Memory B cell (primary cell): ENCODE data around the gene USPL1.
A peak's percentile ranks its signal among the peaks of the same experiment; 100 is the strongest.

ENCODE experiments used
- ATAC-seq: fragments of 150-1000 bp; cut with Tn5 transposase; 2 replicates; pipeline ENCODE4 v1.10.0; 2021; ENCODE audit warnings: low read depth, mild to moderate bottlenecking, moderate library complexity
- DNase-seq, 2 donors: peaks; one replicate each; pipeline ENCODE4 v3.0.0; 2022; ENCODE audit warnings: low spot score in 2 of 2
- H3K27ac Mint-ChIP-seq: one replicate; pipeline ENCODE4 v1.8.0; 2022; ENCODE audit warnings: mild to moderate bottlenecking, moderate library complexity, mixed read lengths
- H3K27me3 Mint-ChIP-seq: one replicate; pipeline ENCODE4 v1.8.0; 2022; ENCODE audit warnings: mixed read lengths
- H3K36me3 Mint-ChIP-seq: one replicate; pipeline ENCODE4 v1.8.0; 2022; ENCODE audit warnings: mild to moderate bottlenecking, mixed read lengths
- H3K4me1 Mint-ChIP-seq: one replicate; pipeline ENCODE4 v1.8.0; 2022; ENCODE audit warnings: mixed read lengths
- H3K4me3 Mint-ChIP-seq: one replicate; pipeline ENCODE4 v1.8.0; 2022; ENCODE audit warnings: mild to moderate bottlenecking, moderate library complexity, mixed read lengths
- H3K9me3 Mint-ChIP-seq: one replicate; pipeline ENCODE4 v1.8.0; 2022; ENCODE audit warnings: mixed read lengths

Gene USPL1

DNA sequence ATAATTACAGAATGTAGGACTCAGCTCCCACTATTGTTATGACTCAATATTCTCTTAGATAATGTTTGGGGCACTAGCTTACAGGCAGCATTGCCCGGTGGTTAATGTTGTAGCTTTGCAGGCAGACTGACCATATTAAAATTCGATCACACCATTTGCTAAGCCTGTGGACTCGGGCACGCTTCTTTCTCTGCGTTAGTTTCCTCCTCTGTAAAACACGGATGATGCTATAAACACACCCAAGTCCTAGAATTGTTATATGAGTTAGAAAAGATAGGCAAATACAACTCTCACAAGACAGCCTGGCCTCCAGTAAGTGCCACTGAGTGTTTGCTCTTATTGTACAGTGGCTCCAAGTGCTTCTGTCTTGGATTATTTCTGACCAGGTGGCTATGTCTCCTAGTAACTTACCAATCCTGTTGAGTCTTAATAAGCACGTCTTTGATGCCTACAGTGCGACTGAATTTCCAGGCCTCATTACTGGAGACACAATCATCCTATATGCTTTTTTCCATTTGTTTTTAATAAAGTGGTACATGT is 67.7 kb downstream of the USPL1 start:
- Mint-ChIP-seq H3K27me3 (no peaks in the 10 kb centered on the region), H3K36me3 (no peaks in the 10 kb centered on the region), H3K27ac (no peak overlapping the region), H3K9me3 (peaks cover 2% of the 10 kb centered on the region), H3K4me1 (peaks cover 12% of the 10 kb centered on the region), H3K4me3 (no peak overlapping the region)
- DNase-seq, result no peak
- ATAC-seq, result no peak

DNA sequence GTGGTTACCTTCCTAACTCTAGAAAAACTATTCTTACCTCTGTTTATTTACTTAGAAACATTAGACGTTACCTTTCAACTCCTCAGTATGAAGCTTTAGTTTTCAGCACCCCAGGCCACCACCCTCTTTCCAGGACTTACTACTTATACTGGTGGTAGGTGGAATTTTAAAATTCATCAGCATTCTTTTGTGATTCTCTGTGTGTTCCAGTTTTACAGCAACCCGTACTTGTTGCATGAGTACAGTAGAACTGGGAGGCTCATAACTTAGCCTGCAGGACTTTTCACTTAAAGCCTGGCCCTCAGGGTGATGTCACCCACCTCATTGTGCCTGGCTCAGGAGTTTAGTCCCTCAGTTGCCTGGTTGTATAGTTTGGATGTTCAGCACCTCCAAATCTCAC is 68.3 kb downstream of the USPL1 start:
- peaks cover 2% of the 10 kb centered on the region for H3K9me3 Mint-ChIP-seq
- ATAC-seq (no peak), DNase-seq (no peak)
- H3K27ac Mint-ChIP-seq, result no peak overlapping the region
- H3K27me3 Mint-ChIP-seq, result no peaks in the 10 kb centered on the region
- peaks cover 17% of the 10 kb centered on the region for H3K4me1 Mint-ChIP-seq
- no peak overlapping the region for H3K4me3 Mint-ChIP-seq
- H3K36me3 Mint-ChIP-seq, result no peaks in the 10 kb centered on the region

- Mint-ChIP-seq H3K27ac (no peak overlapping the region), H3K27me3 (no peaks in the 10 kb centered on the region), H3K4me3 (no peak overlapping the region), H3K4me1 (peaks cover 19% of the 10 kb centered on the region), H3K36me3 (no peaks in the 10 kb centered on the region), H3K9me3 (peaks cover 2% of the 10 kb centered on the region)
- DNase-seq, result no peak
- ATAC-seq, result no peak
Measured at GRCh38 chr13:30687601-30688000, 69.9 kb downstream of the USPL1 start.

- H3K4me3 Mint-ChIP-seq, result peak overlapping the region; percentile 81
- H3K9me3 Mint-ChIP-seq, result peaks cover 2% of the 10 kb centered on the region
- no peaks in the 10 kb centered on the region for H3K36me3 Mint-ChIP-seq
- peaks cover 19% of the 10 kb centered on the region for H3K4me1 Mint-ChIP-seq
- ATAC-seq (no peak), DNase-seq (no peak)
- H3K27me3 Mint-ChIP-seq, result no peaks in the 10 kb centered on the region
- H3K27ac Mint-ChIP-seq, result no peak overlapping the region
Measured at GRCh38 chr13:30689752-30690151, 72.0 kb downstream of the USPL1 start.

DNA sequence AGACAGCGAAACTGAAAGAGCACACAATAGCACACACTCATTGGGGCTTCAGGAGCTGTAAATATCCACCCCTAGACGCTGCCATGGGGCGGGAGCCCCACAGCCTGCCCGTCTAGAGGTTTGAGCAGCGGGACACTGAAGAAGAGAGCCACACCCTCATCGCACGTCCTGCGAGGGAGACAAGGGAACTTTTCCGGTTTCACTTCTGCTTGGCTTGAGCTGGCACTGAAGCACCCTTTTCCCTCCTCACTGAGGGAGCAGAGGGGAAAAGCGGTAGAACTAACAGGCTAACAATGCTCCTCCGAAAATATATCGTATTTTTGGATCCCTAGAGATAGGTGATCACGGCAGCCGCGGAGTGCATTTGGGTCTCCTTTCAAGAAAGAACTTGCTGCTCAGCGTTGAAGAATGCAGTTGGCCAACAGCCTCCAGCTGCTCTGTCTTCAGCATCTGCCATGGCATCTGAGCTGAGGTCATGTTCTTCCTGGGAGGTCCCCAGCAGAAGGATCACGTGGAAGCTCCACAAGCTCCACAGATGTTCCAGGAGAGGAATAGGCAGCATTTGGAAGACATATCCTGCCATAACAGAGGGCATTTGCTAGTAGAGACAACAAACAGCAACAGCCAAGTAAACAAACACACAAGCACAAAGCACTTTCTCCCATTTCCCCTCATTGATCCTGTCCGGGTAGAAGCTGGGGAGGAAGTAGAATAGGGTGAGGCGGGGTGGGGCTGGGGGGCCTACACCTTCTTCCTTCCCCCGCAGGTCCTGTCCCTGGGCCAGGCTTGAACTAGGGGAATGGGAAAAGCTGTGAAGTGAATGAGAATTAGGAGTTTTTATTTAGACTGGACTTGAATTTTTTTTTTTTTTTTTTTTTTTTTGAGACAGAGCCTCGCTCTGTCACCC is 72.8 kb downstream of the USPL1 start:
- Mint-ChIP-seq H3K4me1 (peaks cover 19% of the 10 kb centered on the region), H3K9me3 (peaks cover 2% of the 10 kb centered on the region), H3K27ac (peak overlapping the region; percentile 70), H3K4me3 (peak overlapping the region; percentile 81), H3K27me3 (no peaks in the 10 kb centered on the region), H3K36me3 (no peaks in the 10 kb centered on the region)
- peak; percentile 92 for ATAC-seq
- DNase-seq, result peak; percentile 24 to 25

DNA sequence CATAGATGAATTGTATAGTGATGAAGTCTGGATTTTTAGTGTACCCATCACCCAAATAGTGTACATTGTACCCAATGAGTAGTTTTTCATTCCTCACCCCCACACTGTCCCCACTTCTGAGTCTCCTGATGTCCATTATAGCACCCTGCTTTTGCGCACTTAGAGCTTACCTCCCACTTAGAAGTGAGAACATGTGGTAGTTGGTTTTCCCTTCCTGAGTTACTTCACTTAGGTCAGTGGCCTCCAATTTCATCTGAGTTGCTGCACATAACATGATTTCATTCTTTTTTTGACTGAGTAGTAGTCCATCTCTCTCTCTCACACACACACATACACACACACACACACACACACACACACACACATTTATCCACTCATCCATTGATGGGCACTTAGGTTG is 74.4 kb downstream of the USPL1 start:
- ATAC-seq (no peak), DNase-seq (no peak)
- Mint-ChIP-seq H3K36me3 (no peaks in the 10 kb centered on the region), H3K4me1 (peaks cover 26% of the 10 kb centered on the region), H3K9me3 (peaks cover 2% of the 10 kb centered on the region), H3K27ac (no peak overlapping the region), H3K27me3 (peaks cover 2% of the 10 kb centered on the region), H3K4me3 (no peak overlapping the region)

DNA sequence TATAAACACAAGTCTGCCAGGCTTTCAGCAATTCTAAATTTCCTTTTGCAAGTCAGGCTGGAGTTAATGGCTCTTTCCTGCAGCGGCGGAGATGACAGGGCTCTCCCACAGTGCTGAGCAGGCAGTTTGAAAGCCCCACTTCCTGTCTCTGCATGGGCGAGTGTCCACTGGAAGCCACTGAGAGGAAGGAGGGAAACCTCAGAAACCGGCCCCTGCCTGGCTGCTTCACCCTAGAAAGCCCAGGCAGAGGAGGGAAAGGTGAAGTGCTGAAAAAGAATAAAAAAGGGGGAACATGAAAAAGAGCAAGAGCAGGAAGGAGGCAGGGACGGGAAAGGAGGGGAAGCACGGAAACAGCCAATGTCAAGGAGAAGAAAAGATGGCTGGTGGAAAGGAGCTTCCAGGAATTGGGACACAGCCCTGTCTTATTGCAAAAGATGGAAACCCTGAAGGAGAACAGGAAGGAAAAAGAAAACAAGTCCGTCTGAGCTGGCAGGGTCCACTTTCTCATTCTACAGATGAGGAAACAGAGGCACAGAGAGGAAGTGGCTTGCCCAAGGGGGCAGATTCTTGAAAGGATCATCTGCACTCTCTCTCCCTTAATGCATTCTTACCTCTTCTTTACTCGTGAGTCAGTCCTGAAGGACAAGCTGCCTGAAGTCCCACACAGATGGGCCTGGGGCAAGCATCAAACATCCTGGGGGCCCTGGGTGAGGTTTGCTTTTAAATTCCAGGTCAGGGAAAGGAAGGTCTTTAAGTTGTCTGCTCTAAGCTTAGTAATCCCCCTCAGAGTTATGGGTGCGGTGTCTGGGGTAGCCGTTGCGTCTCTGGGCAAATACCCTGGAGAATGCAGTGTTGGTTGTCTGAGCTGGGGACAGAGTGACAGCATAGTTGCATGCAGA is 78.8 kb downstream of the USPL1 start:
- H3K9me3 Mint-ChIP-seq, result no peaks in the 10 kb centered on the region
- DNase-seq (no peak), ATAC-seq (no peak)
- H3K27me3 Mint-ChIP-seq, result peaks cover 5% of the 10 kb centered on the region
- no peak overlapping the region for H3K4me3 Mint-ChIP-seq
- H3K4me1 Mint-ChIP-seq, result peaks cover 19% of the 10 kb centered on the region
- H3K27ac Mint-ChIP-seq, result no peak overlapping the region
- no peaks in the 10 kb centered on the region for H3K36me3 Mint-ChIP-seq

DNA sequence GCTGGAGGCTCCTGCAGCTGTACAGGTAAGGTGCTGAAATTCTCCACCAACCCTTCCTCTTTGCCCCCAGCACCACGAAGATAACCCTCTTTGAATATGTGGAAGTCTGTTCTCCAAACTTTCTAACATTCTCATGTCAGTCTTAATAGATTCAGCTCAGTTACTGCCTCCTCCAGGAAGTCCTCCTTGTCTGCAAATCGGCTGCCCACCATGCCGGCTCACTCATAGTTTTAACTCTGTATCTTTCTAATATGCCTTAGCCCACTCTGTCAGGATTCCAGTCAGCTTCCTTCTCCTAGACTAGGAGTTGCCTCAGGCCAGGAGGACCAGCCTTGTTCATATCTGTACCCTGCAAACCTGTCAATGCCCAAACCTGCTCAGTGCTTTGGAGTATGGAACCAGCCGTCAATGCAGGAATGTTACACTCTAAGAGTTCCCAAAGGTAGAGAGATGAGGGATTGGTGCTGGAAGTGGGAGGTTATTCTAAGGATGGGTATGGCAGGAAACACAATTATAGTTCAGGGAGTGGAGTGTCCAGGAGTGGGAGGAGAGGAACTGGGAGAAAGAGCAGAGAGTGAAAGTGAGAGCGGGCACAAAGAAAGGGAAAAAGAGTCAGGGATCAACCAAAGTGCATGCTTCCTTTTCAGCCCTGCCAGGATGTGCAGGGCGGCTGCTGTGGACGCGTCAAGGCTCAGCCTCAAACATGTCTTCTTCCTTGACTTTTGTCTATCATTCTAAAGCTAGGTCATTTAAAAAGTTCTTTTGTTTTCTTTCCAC is 79.6 kb downstream of the USPL1 start:
- H3K27ac Mint-ChIP-seq, result peak overlapping the region; percentile 46
- no peak overlapping the region for H3K4me3 Mint-ChIP-seq
- H3K36me3 Mint-ChIP-seq, result no peaks in the 10 kb centered on the region
- no peak for ATAC-seq
- no peaks in the 10 kb centered on the region for H3K9me3 Mint-ChIP-seq
- peaks cover 5% of the 10 kb centered on the region for H3K27me3 Mint-ChIP-seq
- no peak for DNase-seq
- peaks cover 16% of the 10 kb centered on the region for H3K4me1 Mint-ChIP-seq

DNA sequence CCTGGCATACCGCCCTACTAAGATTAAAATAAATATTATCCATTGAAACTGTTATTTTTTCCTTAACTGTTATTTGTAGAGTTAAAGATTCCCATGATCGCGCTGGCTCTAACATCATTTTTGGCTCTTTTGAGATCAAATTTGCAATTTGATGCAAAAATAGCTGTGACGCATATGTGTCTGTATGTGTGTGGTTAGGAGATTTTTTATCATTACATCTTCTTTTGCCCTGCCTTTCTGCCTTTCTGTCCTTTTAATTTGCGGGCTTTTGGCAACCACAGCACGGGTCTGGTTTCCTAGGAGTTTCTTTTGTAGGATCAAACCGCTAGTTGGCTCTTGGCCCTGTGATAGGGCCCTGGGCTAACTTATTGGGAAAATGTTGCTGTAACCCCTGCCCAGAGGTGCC is 80.3 kb downstream of the USPL1 start:
- Mint-ChIP-seq H3K36me3 (no peaks in the 10 kb centered on the region), H3K9me3 (no peaks in the 10 kb centered on the region), H3K4me1 (peaks cover 15% of the 10 kb centered on the region), H3K4me3 (no peak overlapping the region), H3K27me3 (peaks cover 6% of the 10 kb centered on the region), H3K27ac (no peak overlapping the region)
- no peak for ATAC-seq
- DNase-seq, result no peak

DNA sequence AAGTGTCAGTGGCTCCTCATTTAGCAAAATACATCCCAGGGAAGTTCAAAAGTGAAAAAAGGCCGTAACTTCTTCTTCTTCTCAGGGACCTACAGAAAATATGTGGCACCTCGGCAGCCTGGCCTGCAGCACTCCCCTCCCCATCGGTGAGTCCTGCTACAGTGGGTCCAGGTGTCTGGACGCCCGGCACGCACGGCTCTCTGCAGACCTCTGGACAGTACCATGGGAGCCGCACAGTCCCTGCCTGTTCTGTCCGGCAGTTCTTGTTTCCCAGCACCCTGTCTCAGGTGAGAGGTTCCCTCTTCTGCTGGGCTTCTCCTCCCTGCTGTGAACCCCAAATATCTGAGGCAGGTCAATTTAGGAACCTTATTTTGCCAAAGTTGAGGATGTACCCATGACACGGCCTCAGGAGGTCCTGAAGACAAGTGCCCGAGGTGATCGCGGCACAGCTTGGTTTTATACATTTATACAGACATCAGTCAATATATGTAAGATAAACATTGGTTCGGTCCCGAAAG is 80.8 kb downstream of the USPL1 start:
- no peak for DNase-seq
- Mint-ChIP-seq H3K4me3 (no peak overlapping the region), H3K4me1 (peaks cover 15% of the 10 kb centered on the region), H3K27me3 (peaks cover 8% of the 10 kb centered on the region), H3K36me3 (no peaks in the 10 kb centered on the region), H3K9me3 (no peaks in the 10 kb centered on the region), H3K27ac (no peak overlapping the region)
- ATAC-seq, result no peak

DNA sequence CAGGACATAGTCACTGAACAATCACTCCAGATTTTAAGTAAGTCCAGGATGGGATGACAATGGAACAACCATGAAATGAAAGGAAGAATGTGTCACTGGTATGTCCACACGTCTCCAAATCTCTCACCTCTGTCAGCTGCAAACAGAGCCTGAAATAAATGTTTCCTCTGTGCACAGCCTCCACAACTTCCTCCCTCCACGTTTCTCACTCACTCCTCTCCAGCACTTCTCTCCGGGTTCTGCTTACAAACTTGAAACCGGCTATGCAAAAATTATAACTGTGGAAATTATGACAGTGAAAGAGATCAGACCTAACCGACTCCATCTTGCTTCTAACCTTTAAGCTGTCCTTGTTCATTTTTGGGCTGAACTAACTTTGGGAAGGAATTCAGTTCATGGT is 82.6 kb downstream of the USPL1 start:
- Mint-ChIP-seq H3K27ac (no peak overlapping the region), H3K4me3 (no peak overlapping the region), H3K27me3 (peaks cover 13% of the 10 kb centered on the region), H3K36me3 (no peaks in the 10 kb centered on the region), H3K4me1 (peaks cover 18% of the 10 kb centered on the region), H3K9me3 (no peaks in the 10 kb centered on the region)
- ATAC-seq (no peak), DNase-seq (no peak)

DNA sequence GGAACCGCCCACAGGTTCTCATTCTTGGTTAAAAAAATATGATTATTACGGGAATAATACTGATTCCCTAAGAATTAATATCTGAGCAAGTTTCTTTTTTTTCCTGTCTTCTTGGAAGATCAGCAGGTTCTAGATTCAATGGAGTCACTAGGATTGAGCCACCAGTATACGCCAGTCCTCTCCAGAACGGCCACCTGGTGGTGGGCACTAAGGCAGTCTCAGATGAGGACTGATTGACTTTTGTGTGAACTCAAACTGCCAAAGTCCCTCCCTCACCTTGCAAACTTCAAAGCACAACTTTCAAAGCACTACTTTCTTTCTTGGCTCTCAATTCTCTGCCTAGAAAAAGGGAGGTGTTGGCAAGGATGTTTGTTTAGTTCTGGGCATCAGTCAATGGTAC is 84.3 kb downstream of the USPL1 start:
- Mint-ChIP-seq H3K9me3 (no peaks in the 10 kb centered on the region), H3K4me1 (peaks cover 9% of the 10 kb centered on the region), H3K36me3 (no peaks in the 10 kb centered on the region), H3K27ac (no peak overlapping the region), H3K27me3 (peaks cover 11% of the 10 kb centered on the region), H3K4me3 (no peak overlapping the region)
- DNase-seq, result no peak
- no peak for ATAC-seq

- no peak overlapping the region for H3K27ac Mint-ChIP-seq
- H3K4me1 Mint-ChIP-seq, result peaks cover 3% of the 10 kb centered on the region
- H3K27me3 Mint-ChIP-seq, result peaks cover 8% of the 10 kb centered on the region
- H3K36me3 Mint-ChIP-seq, result no peaks in the 10 kb centered on the region
- H3K9me3 Mint-ChIP-seq, result no peaks in the 10 kb centered on the region
- H3K4me3 Mint-ChIP-seq, result no peak overlapping the region
- DNase-seq (no peak), ATAC-seq (no peak)
Measured at GRCh38 chr13:30704596-30704995, 86.9 kb downstream of the USPL1 start.
